Stimulated activated naive CD8-positive, alpha-beta T cell treated with anti-CD3 and anti-CD28 coated beads, Interleukin-15, Interleukin-2, amounts not matched to agents 100 ng/mL and 50 ng/mL, for 24 hours (primary cell): ENCODE measurements around the gene TMEM182.

ENCODE experiments used
- H3K27ac Mint-ChIP-seq: one replicate; pipeline ENCODE4 v1.8.0; 2021; ENCODE audit warnings: mild to moderate bottlenecking, mixed read lengths
- H3K27me3 Mint-ChIP-seq: one replicate; pipeline ENCODE4 v1.8.0; 2021; ENCODE audit warnings: mixed read lengths
- H3K36me3 Mint-ChIP-seq: one replicate; pipeline ENCODE4 v1.8.0; 2021; ENCODE audit warnings: low read depth, mixed read lengths
- H3K4me1 Mint-ChIP-seq: one replicate; pipeline ENCODE4 v1.8.0; 2021; ENCODE audit warnings: low read depth, mixed read lengths
- H3K4me3 Mint-ChIP-seq: one replicate; pipeline ENCODE4 v1.8.0; 2021; ENCODE audit warnings: mild to moderate bottlenecking, mixed read lengths
- H3K9me3 Mint-ChIP-seq: one replicate; pipeline ENCODE4 v1.8.0; 2021; ENCODE audit warnings: mixed read lengths

Gene TMEM182

GRCh38 chr2:102803041-102803896, 41.4 kb downstream of the TMEM182 start:
- H3K27me3 Mint-ChIP-seq, result no peaks in the 10 kb centered on the region
- H3K4me1 Mint-ChIP-seq, result peaks cover 21% of the 10 kb centered on the region
- peaks cover 58% of the 10 kb centered on the region for H3K36me3 Mint-ChIP-seq

GRCh38 chr2:102803897-102804217, 42.0 kb downstream of the TMEM182 start:
- H3K27me3 Mint-ChIP-seq, result no peaks in the 10 kb centered on the region
- peaks cover 54% of the 10 kb centered on the region for H3K36me3 Mint-ChIP-seq
- H3K9me3 Mint-ChIP-seq, result peaks cover 38% of the 10 kb centered on the region
- H3K4me3 Mint-ChIP-seq, result no peak overlapping the region
- peaks cover 21% of the 10 kb centered on the region for H3K4me1 Mint-ChIP-seq
- H3K27ac Mint-ChIP-seq, result no peak overlapping the region

More at GRCh38 chr2:102803041-102803896, 41.4 kb downstream of the TMEM182 start:
- H3K9me3 Mint-ChIP-seq, result peaks cover 38% of the 10 kb centered on the region
- H3K4me3 Mint-ChIP-seq, result no peak overlapping the region
- H3K27ac Mint-ChIP-seq, result peak overlapping the region; percentile 45

GRCh38 chr2:102806250-102806837, 44.5 kb downstream of the TMEM182 start:
- H3K4me3 Mint-ChIP-seq, result no peak overlapping the region
- H3K27me3 Mint-ChIP-seq, result no peaks in the 10 kb centered on the region
- H3K36me3 Mint-ChIP-seq, result peaks cover 29% of the 10 kb centered on the region
- peaks cover 14% of the 10 kb centered on the region for H3K9me3 Mint-ChIP-seq
- H3K4me1 Mint-ChIP-seq, result peaks cover 15% of the 10 kb centered on the region
- no peak overlapping the region for H3K27ac Mint-ChIP-seq

- Mint-ChIP-seq H3K4me3 (no peak overlapping the region), H3K36me3 (peaks cover 14% of the 10 kb centered on the region), H3K27ac (no peak overlapping the region), H3K27me3 (no peaks in the 10 kb centered on the region), H3K9me3 (no peaks in the 10 kb centered on the region), H3K4me1 (no peaks in the 10 kb centered on the region)
These were observed 47.7 kb downstream of the TMEM182 start for GRCh38 chr2:102809291-102810189.

GRCh38 chr2:102815285-102815684, 53.5 kb downstream of the TMEM182 start:
- H3K36me3 Mint-ChIP-seq, result peaks cover 15% of the 10 kb centered on the region
- no peaks in the 10 kb centered on the region for H3K4me1 Mint-ChIP-seq
- no peaks in the 10 kb centered on the region for H3K9me3 Mint-ChIP-seq
- no peaks in the 10 kb centered on the region for H3K27me3 Mint-ChIP-seq
- no peak overlapping the region for H3K27ac Mint-ChIP-seq
- no peak overlapping the region for H3K4me3 Mint-ChIP-seq

- Mint-ChIP-seq H3K36me3 (peaks cover 9% of the 10 kb centered on the region), H3K4me1 (no peaks in the 10 kb centered on the region), H3K27me3 (no peaks in the 10 kb centered on the region), H3K9me3 (no peaks in the 10 kb centered on the region), H3K4me3 (no peak overlapping the region), H3K27ac (no peak overlapping the region)
These were observed 65.1 kb downstream of the TMEM182 start for GRCh38 chr2:102826904-102827303.

GRCh38 chr2:102832789-102833188, 71.0 kb downstream of the TMEM182 start:
- Mint-ChIP-seq H3K27ac (no peak overlapping the region), H3K4me1 (no peaks in the 10 kb centered on the region), H3K4me3 (no peak overlapping the region), H3K36me3 (no peaks in the 10 kb centered on the region), H3K9me3 (no peaks in the 10 kb centered on the region), H3K27me3 (no peaks in the 10 kb centered on the region)

GRCh38 chr2:102834523-102835273, 72.9 kb downstream of the TMEM182 start:
- no peak overlapping the region for H3K4me3 Mint-ChIP-seq
- H3K36me3 Mint-ChIP-seq, result no peaks in the 10 kb centered on the region
- H3K4me1 Mint-ChIP-seq, result no peaks in the 10 kb centered on the region
- H3K27me3 Mint-ChIP-seq, result no peaks in the 10 kb centered on the region
- H3K9me3 Mint-ChIP-seq, result no peaks in the 10 kb centered on the region
- H3K27ac Mint-ChIP-seq, result no peak overlapping the region

- no peaks in the 10 kb centered on the region for H3K4me1 Mint-ChIP-seq
- no peak overlapping the region for H3K4me3 Mint-ChIP-seq
- H3K27me3 Mint-ChIP-seq, result no peaks in the 10 kb centered on the region
- H3K9me3 Mint-ChIP-seq, result no peaks in the 10 kb centered on the region
- H3K27ac Mint-ChIP-seq, result no peak overlapping the region
- no peaks in the 10 kb centered on the region for H3K36me3 Mint-ChIP-seq
These were observed 75.9 kb downstream of the TMEM182 start for GRCh38 chr2:102837626-102838198.

- Mint-ChIP-seq H3K36me3 (no peaks in the 10 kb centered on the region), H3K4me3 (no peak overlapping the region), H3K27ac (no peak overlapping the region), H3K27me3 (no peaks in the 10 kb centered on the region), H3K4me1 (no peaks in the 10 kb centered on the region), H3K9me3 (no peaks in the 10 kb centered on the region)
These were observed 78.0 kb downstream of the TMEM182 start for GRCh38 chr2:102839668-102840388.

GRCh38 chr2:102841107-102841840, 79.4 kb downstream of the TMEM182 start:
- H3K36me3 Mint-ChIP-seq, result no peaks in the 10 kb centered on the region
- H3K9me3 Mint-ChIP-seq, result no peaks in the 10 kb centered on the region
- no peak overlapping the region for H3K4me3 Mint-ChIP-seq
- no peaks in the 10 kb centered on the region for H3K27me3 Mint-ChIP-seq
- H3K4me1 Mint-ChIP-seq, result no peaks in the 10 kb centered on the region
- no peak overlapping the region for H3K27ac Mint-ChIP-seq

- H3K4me3 Mint-ChIP-seq, result no peak overlapping the region
- no peaks in the 10 kb centered on the region for H3K4me1 Mint-ChIP-seq
- no peaks in the 10 kb centered on the region for H3K9me3 Mint-ChIP-seq
These were observed 82.1 kb downstream of the TMEM182 start for GRCh38 chr2:102843764-102844443.

GRCh38 chr2:102844911-102845310, 83.1 kb downstream of the TMEM182 start:
- H3K27ac Mint-ChIP-seq, result no peak overlapping the region
- H3K27me3 Mint-ChIP-seq, result peaks cover 15% of the 10 kb centered on the region
- H3K4me3 Mint-ChIP-seq, result no peak overlapping the region
- H3K9me3 Mint-ChIP-seq, result no peaks in the 10 kb centered on the region
- H3K4me1 Mint-ChIP-seq, result no peaks in the 10 kb centered on the region
- H3K36me3 Mint-ChIP-seq, result no peaks in the 10 kb centered on the region

More at GRCh38 chr2:102843764-102844443, 82.1 kb downstream of the TMEM182 start:
- H3K27ac Mint-ChIP-seq, result no peak overlapping the region
- H3K27me3 Mint-ChIP-seq, result peaks cover 10% of the 10 kb centered on the region
- H3K36me3 Mint-ChIP-seq, result no peaks in the 10 kb centered on the region
